OCI-LY1 (cell line): ENCODE measurements around the gene KCNJ1.

Source experiments
- CTCF ChIP-seq: fragments of 200-600 bp; sonication (generic), shearing (Covaris generic); IDR thresholded peaks from 2 replicates; pipeline ENCODE4 v1.5.1; 2017; ENCODE audit warnings: mild to moderate bottlenecking, antibody characterized with exemption, low read length, moderate library complexity, mixed read lengths
- EZH2 ChIP-seq: fragments of 200-600 bp; sonication (generic), shearing (Covaris generic); IDR thresholded peaks from 2 replicates; pipeline ENCODE4 v1.8.0; 2017; ENCODE audit warnings: borderline replicate concordance, mixed run types, mild to moderate bottlenecking, antibody characterized with exemption, low read length, moderate library complexity, mixed read lengths

- no peak for TF ChIP-seq CTCF
- no peak for TF ChIP-seq EZH2
Measured at GRCh38 chr11:128832121-128832497, 35.0 kb downstream of the KCNJ1 start.
